ENCODE results near the gene ATXN1. TPM values are rescaled to one million over a fixed set of nuclear protein-coding genes. Genes with fewer than 3 reads are reported as not detected.

Gene ATXN1
- total RNA-seq, 1 experiment from 2014 or later: 8.1 TPM

DNA sequence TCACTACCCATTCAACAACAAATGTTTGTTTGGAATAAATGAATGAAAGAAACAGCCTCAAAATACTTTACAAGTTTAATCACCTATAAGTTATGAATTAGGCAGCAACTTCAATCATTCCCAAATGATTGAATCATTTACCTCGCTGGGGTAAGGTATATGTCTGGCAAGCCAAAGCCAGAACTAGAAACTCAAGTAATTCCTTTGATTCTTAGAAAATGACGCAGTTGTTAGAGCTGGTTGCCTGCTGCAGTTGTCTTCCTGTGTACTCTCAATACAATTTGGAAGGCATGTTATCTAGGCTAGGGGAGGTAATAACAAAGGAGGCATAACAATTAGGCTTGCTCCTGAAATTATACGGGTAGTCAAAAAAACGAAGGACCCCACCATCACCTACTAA is 160.6 kb downstream of the ATXN1 start:
- Mint-ChIP-seq H3K27ac (no peak overlapping the region), H3K4me1 (peaks cover 18% of the 10 kb centered on the region), H3K27me3 (ENCODE audit: low read depth) (no peaks in the 10 kb centered on the region), H3K4me3 (no peak overlapping the region), H3K9me3 (no peaks in the 10 kb centered on the region), H3K36me3 (no peaks in the 10 kb centered on the region)
- ATAC-seq: no peak
- DNase-seq (ENCODE audit: low spot score): no peak
- ChIA-PET POLR2A (no interaction called here), CTCF (no interaction called here)
- TF ChIP-seq AR (CRISPR knock-in tag; IDR thresholded peaks at IDR 0.05) (no peak), KAT7 (CRISPR knock-in tag; IDR thresholded peaks at IDR 0.05; ENCODE audit: borderline replicate concordance) (no peak), SMAD3 (CRISPR knock-in tag; IDR thresholded peaks at IDR 0.05; ENCODE audit: borderline replicate concordance) (no peak)
- TF ChIP-seq, protein P1, sequence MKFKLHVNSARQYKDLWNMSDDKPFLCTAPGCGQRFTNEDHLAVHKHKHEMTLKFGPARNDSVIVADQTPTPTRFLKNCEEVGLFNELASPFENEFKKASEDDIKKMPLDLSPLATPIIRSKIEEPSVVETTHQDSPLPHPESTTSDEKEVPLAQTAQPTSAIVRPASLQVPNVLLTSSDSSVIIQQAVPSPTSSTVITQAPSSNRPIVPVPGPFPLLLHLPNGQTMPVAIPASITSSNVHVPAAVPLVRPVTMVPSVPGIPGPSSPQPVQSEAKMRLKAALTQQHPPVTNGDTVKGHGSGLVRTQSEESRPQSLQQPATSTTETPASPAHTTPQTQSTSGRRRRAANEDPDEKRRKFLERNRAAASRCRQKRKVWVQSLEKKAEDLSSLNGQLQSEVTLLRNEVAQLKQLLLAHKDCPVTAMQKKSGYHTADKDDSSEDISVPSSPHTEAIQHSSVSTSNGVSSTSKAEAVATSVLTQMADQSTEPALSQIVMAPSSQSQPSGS (CRISPR knock-in tag; IDR thresholded peaks at IDR 0.05; ENCODE audit: borderline replicate concordance, low read depth): no peak

DNA sequence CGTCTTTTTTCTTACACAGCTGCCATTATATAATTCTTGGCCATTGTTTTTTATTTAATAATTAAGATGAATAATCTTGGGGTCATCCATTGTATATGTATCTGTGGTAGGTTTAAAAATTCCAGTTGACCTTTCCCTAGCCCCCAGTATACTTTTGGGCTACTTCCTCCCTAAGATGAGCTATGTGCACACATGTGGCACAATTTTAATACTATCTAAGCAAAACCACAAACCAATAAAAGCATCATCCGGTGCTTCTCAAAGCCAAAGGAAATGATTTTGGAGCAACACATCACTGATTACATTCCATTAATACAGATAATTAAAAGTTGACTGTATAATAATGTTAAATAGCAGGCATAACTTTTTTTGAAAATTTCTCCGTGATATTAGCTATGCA is 161.2 kb downstream of the ATXN1 start:
- ChIA-PET POLR2A (no interaction called here), CTCF (interaction anchor here (0.5 kb wide), 1 partner anchor 38 kb away, joined by 4 read pairs; no protein-coding TSS in a partner anchor)
- Mint-ChIP-seq H3K4me1 (peaks cover 18% of the 10 kb centered on the region), H3K9me3 (no peaks in the 10 kb centered on the region), H3K27ac (no peak overlapping the region), H3K27me3 (ENCODE audit: low read depth) (no peaks in the 10 kb centered on the region), H3K4me3 (no peak overlapping the region), H3K36me3 (no peaks in the 10 kb centered on the region)
- no peak for DNase-seq (ENCODE audit: low spot score)
- TF ChIP-seq FOXP1 (CRISPR knock-in tag; IDR thresholded peaks at IDR 0.05; ENCODE audit: borderline replicate concordance) (no peak), ZNF423 (CRISPR knock-in tag; IDR thresholded peaks at IDR 0.05) (no peak), PREB (CRISPR knock-in tag; IDR thresholded peaks at IDR 0.05; ENCODE audit: borderline replicate concordance) (no peak), NFATC4 (CRISPR knock-in tag; IDR thresholded peaks at IDR 0.05) (no peak), GTF2I (CRISPR knock-in tag; conservative IDR thresholded peaks at IDR 0.05) (no peak), ATF1 (CRISPR knock-in tag; IDR thresholded peaks at IDR 0.05) (no peak), NR3C1 (CRISPR knock-in tag; conservative IDR thresholded peaks at IDR 0.05; ENCODE audit: low read depth) (no peak), CTCF (IDR thresholded peaks at IDR 0.05) (no peak)
- TF ChIP-seq, protein P1 (CRISPR knock-in tag; IDR thresholded peaks at IDR 0.05; ENCODE audit: borderline replicate concordance, low read depth): no peak
- no peak for ATAC-seq

Measured in WTC11 (cell line).